AG10803 (cell line): ENCODE results near the gene CCL14.

Experiments
- DNase-seq: peaks from one replicate; pipeline ENCODE4 v3.0.0; 2010; ENCODE audit warnings: low read depth
- H3K4me3 ChIP-seq: 2 replicates; pipeline ENCODE4 v1.5.1; 2011; ENCODE audit warnings: mild to moderate bottlenecking, low read length, control low read depth
- CTCF ChIP-seq: conservative IDR thresholded peaks from 2 replicates; pipeline ENCODE4 v1.5.1; 2011; ENCODE audit warnings: mild to moderate bottlenecking, low read length, control low read depth, inconsistent platforms

The CCL14 gene

GRCh38 chr17:35988164-35988563 is 1.6 kb upstream of the CCL14 start:
- TF ChIP-seq CTCF = no peak
- DNase-seq = no peak
- no peak overlapping the region for H3K4me3 ChIP-seq

- TF ChIP-seq CTCF = no peak
- no peak for DNase-seq
- H3K4me3 ChIP-seq = no peak overlapping the region
These were observed 2.4 kb downstream of the CCL14 start for GRCh38 chr17:35984140-35984539.

- DNase-seq = no peak
- TF ChIP-seq CTCF = no peak
- no peak overlapping the region for H3K4me3 ChIP-seq
These were observed 3.9 kb downstream of the CCL14 start for GRCh38 chr17:35982409-35983191.

GRCh38 chr17:35981908-35982330 is 4.6 kb downstream of the CCL14 start:
- H3K4me3 ChIP-seq = no peak overlapping the region
- no peak for TF ChIP-seq CTCF
- DNase-seq = no peak

- H3K4me3 ChIP-seq = no peak within 1 kb of the TSS
- DNase-seq = no peak
- no peak for TF ChIP-seq CTCF
These were observed 5.3 kb downstream of the CCL14 start, which contains the start of gene CCL16 for GRCh38 chr17:35981246-35981645. TSS of gene CCL16 (minus strand) at chr17:35981497. CDS start at chr17:35981420, 77 bp downstream.

GRCh38 chr17:35978346-35978745 is 8.2 kb downstream of the CCL14 start:
- no peak for DNase-seq
- H3K4me3 ChIP-seq = no peak overlapping the region
- TF ChIP-seq CTCF = no peak

- DNase-seq = no peak
These were observed 9.0 kb downstream of the CCL14 start for GRCh38 chr17:35977509-35977908.

More at GRCh38 chr17:35977509-35977908, 9.0 kb downstream of the CCL14 start:
- H3K4me3 ChIP-seq = no peak overlapping the region
- no peak for TF ChIP-seq CTCF
